ENCODE results near the gene GRIA1. TPM values are rescaled to one million over a fixed set of nuclear protein-coding genes. Genes with fewer than 3 reads are reported as not detected.
"Not testable (repeated sequence)": the region's sequence is repeated elsewhere in the genome, so short reads cannot be mapped to it uniquely, and the experiment has no call there.

The GRIA1 gene
- total RNA-seq, 1 donor = 1.1 TPM

DNA sequence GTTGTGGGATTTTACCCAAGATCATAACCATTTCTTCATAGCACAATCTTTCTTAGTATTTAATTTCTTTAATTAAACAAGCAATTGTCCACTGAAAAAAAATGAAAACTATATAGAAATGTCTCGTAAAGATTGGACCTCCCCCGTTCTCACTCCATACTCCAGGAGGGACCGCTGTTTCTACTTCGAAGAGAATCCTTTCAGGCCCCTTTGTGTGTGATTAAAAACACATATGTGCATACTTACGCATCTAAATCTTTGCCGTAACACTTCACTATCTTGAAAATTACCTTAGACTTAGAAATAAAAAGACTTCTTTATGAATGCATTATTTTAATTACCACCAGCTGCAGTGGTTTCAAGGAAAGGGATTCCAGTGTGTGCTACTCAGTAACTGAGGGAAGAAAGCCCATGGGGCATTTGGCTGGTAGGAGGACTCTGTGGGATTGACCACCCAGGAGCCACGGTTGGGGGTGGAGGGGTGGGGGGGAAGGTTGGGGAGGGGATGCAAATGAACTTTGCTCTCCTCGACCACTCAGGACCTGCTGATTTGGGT lies 339.1 kb downstream of the GRIA1 start:
- Histone ChIP-seq H3K36me3 (ENCODE audit: insufficient read depth, low read length) (no peaks in the 10 kb centered on the region), H3K4me1 (ENCODE audit: insufficient read depth, low read length) (no peaks in the 10 kb centered on the region), H3K79me2 (ENCODE audit: insufficient read depth, low read length) (no peaks in the 10 kb centered on the region), H2AFZ (ENCODE audit: low read length) (no peak overlapping the region), H3K27ac (ENCODE audit: low read depth, low read length) (no peak overlapping the region), H3K27me3 (ENCODE audit: insufficient read depth, low read length) (no peaks in the 10 kb centered on the region), H4K20me1 (ENCODE audit: insufficient read depth, low read length) (no peaks in the 10 kb centered on the region), H3K9me3 (ENCODE audit: low read depth, low read length) (no peaks in the 10 kb centered on the region), H3K4me2 (ENCODE audit: insufficient read depth, low read length) (no peak overlapping the region), H3K4me3 (ENCODE audit: insufficient read depth, low read length) (no peak overlapping the region)
- TF ChIP-seq, protein P1, sequence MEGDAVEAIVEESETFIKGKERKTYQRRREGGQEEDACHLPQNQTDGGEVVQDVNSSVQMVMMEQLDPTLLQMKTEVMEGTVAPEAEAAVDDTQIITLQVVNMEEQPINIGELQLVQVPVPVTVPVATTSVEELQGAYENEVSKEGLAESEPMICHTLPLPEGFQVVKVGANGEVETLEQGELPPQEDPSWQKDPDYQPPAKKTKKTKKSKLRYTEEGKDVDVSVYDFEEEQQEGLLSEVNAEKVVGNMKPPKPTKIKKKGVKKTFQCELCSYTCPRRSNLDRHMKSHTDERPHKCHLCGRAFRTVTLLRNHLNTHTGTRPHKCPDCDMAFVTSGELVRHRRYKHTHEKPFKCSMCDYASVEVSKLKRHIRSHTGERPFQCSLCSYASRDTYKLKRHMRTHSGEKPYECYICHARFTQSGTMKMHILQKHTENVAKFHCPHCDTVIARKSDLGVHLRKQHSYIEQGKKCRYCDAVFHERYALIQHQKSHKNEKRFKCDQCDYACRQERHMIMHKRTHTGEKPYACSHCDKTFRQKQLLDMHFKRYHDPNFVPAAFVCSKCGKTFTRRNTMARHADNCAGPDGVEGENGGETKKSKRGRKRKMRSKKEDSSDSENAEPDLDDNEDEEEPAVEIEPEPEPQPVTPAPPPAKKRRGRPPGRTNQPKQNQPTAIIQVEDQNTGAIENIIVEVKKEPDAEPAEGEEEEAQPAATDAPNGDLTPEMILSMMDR (IDR thresholded peaks at IDR 0.05; ENCODE audit: extremely low read depth, low read depth, low read length) = no peak
- no peak for DNase-seq (ENCODE audit: insufficient read length, low spot score, missing footprints)

DNA sequence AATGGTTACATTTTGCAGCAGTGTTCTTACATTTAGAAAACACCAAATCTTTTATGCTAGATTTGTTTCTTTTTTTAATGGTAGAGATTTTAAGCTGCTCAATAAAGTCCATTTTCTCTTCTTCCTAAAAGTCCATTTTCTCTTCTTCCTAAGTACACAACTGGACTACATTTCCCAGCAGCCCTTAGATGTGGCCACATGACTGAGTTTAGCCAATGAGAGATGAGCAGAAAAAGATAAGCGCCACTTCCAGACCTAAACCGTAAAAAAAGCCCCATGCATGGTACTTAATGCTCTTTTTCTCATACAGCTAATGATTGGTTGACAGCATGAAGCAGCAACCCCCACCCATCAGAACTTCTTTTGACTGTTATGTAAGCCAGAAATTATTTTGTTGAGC lies 341.5 kb downstream of the GRIA1 start:
- Histone ChIP-seq H2AFZ (ENCODE audit: low read length) (peak overlapping the region; percentile 64), H3K4me3 (ENCODE audit: insufficient read depth, low read length) (no peak overlapping the region), H3K79me2 (ENCODE audit: insufficient read depth, low read length) (no peaks in the 10 kb centered on the region), H3K9me3 (ENCODE audit: low read depth, low read length) (no peaks in the 10 kb centered on the region), H3K4me1 (ENCODE audit: insufficient read depth, low read length) (no peaks in the 10 kb centered on the region), H3K36me3 (ENCODE audit: insufficient read depth, low read length) (no peaks in the 10 kb centered on the region), H4K20me1 (ENCODE audit: insufficient read depth, low read length) (no peaks in the 10 kb centered on the region), H3K27me3 (ENCODE audit: insufficient read depth, low read length) (no peaks in the 10 kb centered on the region), H3K27ac (ENCODE audit: low read depth, low read length) (no peak overlapping the region), H3K4me2 (ENCODE audit: insufficient read depth, low read length) (peak overlapping the region; percentile 44)
- DNase-seq (ENCODE audit: insufficient read length, low spot score, missing footprints) = no peak
- TF ChIP-seq, protein P1 (IDR thresholded peaks at IDR 0.05; ENCODE audit: extremely low read depth, low read depth, low read length) = no peak

DNA sequence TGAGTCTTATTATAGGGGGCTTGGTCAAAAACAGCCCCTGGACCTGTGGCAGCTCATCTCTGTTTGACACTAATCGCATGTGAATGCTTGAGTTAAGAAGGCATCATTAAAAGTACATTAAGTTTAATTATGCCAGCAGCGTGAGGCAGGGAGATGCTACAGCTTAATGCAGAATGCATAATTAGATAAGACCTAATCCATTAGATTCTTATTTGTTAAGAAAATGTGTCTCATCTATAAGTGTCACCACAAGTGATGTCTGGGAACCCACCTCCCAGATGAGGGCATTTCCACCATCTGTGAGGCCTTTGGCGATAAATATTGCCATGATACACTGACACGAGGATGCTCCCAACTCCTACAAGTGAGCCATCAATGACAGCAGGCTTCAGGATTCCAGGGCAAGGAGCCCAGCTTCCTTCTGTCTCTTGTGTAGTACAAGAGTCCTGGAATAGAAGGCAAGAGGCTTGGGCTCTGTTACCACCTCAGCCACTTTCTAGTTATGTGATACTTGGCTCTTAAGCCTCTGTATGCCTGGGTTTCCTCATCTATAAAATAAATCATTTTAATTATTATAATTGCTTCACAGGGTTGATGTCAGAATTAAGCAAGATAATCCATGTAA lies 345.5 kb downstream of the GRIA1 start:
- Histone ChIP-seq H3K27me3 (ENCODE audit: insufficient read depth, low read length) (no peaks in the 10 kb centered on the region), H3K36me3 (ENCODE audit: insufficient read depth, low read length) (no peaks in the 10 kb centered on the region), H3K4me2 (ENCODE audit: insufficient read depth, low read length) (no peak overlapping the region), H2AFZ (ENCODE audit: low read length) (no peak overlapping the region), H3K9me3 (ENCODE audit: low read depth, low read length) (no peaks in the 10 kb centered on the region), H4K20me1 (ENCODE audit: insufficient read depth, low read length) (no peaks in the 10 kb centered on the region), H3K79me2 (ENCODE audit: insufficient read depth, low read length) (no peaks in the 10 kb centered on the region), H3K4me1 (ENCODE audit: insufficient read depth, low read length) (no peaks in the 10 kb centered on the region), H3K27ac (ENCODE audit: low read depth, low read length) (no peak overlapping the region), H3K4me3 (ENCODE audit: insufficient read depth, low read length) (no peak overlapping the region)
- no peak for DNase-seq (ENCODE audit: insufficient read length, low spot score, missing footprints)
- TF ChIP-seq, protein P1 (IDR thresholded peaks at IDR 0.05; ENCODE audit: extremely low read depth, low read depth, low read length) = no peak

- not testable (repeated sequence) for H4K20me1 ChIP-seq (ENCODE audit: insufficient read depth, low read length); H3K27me3 ChIP-seq (ENCODE audit: insufficient read depth, low read length); DNase-seq (ENCODE audit: insufficient read length, low spot score, missing footprints); H3K4me1 ChIP-seq (ENCODE audit: insufficient read depth, low read length); H3K4me3 ChIP-seq (ENCODE audit: insufficient read depth, low read length); H3K9me3 ChIP-seq (ENCODE audit: low read depth, low read length); H3K36me3 ChIP-seq (ENCODE audit: insufficient read depth, low read length); H3K4me2 ChIP-seq (ENCODE audit: insufficient read depth, low read length); H3K79me2 ChIP-seq (ENCODE audit: insufficient read depth, low read length); H3K27ac ChIP-seq (ENCODE audit: low read depth, low read length); H2AFZ ChIP-seq (ENCODE audit: low read length)
Observed at GRCh38 chr5:153849303-153850113, 359.0 kb downstream of the GRIA1 start.

All from osteoblast (primary cell).